ENCODE results near the gene SPTB.

The SPTB gene

GRCh38 chr14:64850369-64851137 lies 29.2 kb downstream of the SPTB start:
- no peak for DNase-seq (ENCODE audit: low spot score)

GRCh38 chr14:64849940-64850339 lies 29.8 kb downstream of the SPTB start:
- no peak for DNase-seq (ENCODE audit: low spot score)

GRCh38 chr14:64848239-64848638 lies 31.5 kb downstream of the SPTB start:
- no peak for DNase-seq (ENCODE audit: low spot score)

- no peak for DNase-seq (ENCODE audit: low spot score)
These were observed 33.4 kb downstream of the SPTB start for GRCh38 chr14:64846319-64846718.

- DNase-seq (ENCODE audit: low spot score), result no peak
These were observed 33.8 kb downstream of the SPTB start for GRCh38 chr14:64845878-64846277.

- no peak for DNase-seq (ENCODE audit: low spot score)
These were observed 34.7 kb downstream of the SPTB start for GRCh38 chr14:64844969-64845536.

GRCh38 chr14:64844272-64844671 lies 35.4 kb downstream of the SPTB start:
- DNase-seq (ENCODE audit: low spot score), result no peak

GRCh38 chr14:64843548-64843947 lies 36.2 kb downstream of the SPTB start:
- DNase-seq (ENCODE audit: low spot score), result no peak

- DNase-seq (ENCODE audit: low spot score), result no peak
These were observed 37.6 kb downstream of the SPTB start for GRCh38 chr14:64841772-64842750.

GRCh38 chr14:64841121-64841651 lies 38.5 kb downstream of the SPTB start:
- DNase-seq (ENCODE audit: low spot score), result peak; percentile 81

GRCh38 chr14:64838656-64839055 lies 41.1 kb downstream of the SPTB start:
- DNase-seq (ENCODE audit: low spot score), result peak; percentile 66

GRCh38 chr14:64835431-64835830 lies 44.3 kb downstream of the SPTB start:
- DNase-seq (ENCODE audit: low spot score), result no peak

- DNase-seq (ENCODE audit: low spot score), result no peak
These were observed 44.7 kb downstream of the SPTB start for GRCh38 chr14:64834965-64835364.

GRCh38 chr14:64831419-64831818 lies 48.3 kb downstream of the SPTB start:
- no peak for DNase-seq (ENCODE audit: low spot score)

- no peak for DNase-seq (ENCODE audit: low spot score)
These were observed 48.7 kb downstream of the SPTB start for GRCh38 chr14:64830961-64831360.

- DNase-seq (ENCODE audit: low spot score), result no peak
These were observed 51.6 kb downstream of the SPTB start for GRCh38 chr14:64828071-64828470.

- DNase-seq (ENCODE audit: low spot score), result no peak
These were observed 52.9 kb downstream of the SPTB start for GRCh38 chr14:64826845-64827244.

GRCh38 chr14:64826333-64826732 lies 53.4 kb downstream of the SPTB start:
- no peak for DNase-seq (ENCODE audit: low spot score)

- DNase-seq (ENCODE audit: low spot score), result no peak
These were observed 54.2 kb downstream of the SPTB start for GRCh38 chr14:64825509-64825908.

GRCh38 chr14:64825006-64825405 lies 54.7 kb downstream of the SPTB start:
- no peak for DNase-seq (ENCODE audit: low spot score)

- no peak for DNase-seq (ENCODE audit: low spot score)
These were observed 55.2 kb downstream of the SPTB start for GRCh38 chr14:64824471-64824870.

GRCh38 chr14:64823305-64823861 lies 56.3 kb downstream of the SPTB start:
- DNase-seq (ENCODE audit: low spot score), result peak; percentile 76
